ENCODE data around the gene DTX3L.

Gene DTX3L

GRCh38 chr3:122602011-122602710 is 38.0 kb downstream of the DTX3L start:
- DNase-seq (ENCODE audit: low read depth in 2 of 3, low spot score in 1 of 3), result no peak

GRCh38 chr3:122603056-122603455 is 38.9 kb downstream of the DTX3L start:
- DNase-seq (ENCODE audit: low read depth in 2 of 3, low spot score in 1 of 3), result no peak

DNA sequence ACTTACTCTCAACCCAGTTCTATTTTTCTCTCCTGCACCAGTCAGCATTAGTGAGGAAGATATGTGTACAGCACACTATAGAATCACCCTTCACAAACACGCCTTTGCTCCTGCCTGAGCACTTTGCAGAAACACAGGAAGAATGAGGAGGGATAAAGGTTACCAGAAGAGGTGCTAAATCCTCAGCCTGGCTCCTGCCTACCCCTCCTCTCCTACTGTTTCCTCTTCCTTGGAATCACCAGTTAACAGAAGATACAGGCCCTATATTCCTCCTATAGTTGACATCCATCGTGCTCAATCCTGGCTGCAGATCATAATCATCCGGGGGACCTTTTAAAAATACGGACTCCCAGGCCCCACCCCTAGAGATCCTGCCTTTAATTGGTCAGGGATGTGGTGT is 42.2 kb downstream of the DTX3L start:
- no peak for DNase-seq (ENCODE audit: low read depth in 2 of 3, low spot score in 1 of 3)

DNA sequence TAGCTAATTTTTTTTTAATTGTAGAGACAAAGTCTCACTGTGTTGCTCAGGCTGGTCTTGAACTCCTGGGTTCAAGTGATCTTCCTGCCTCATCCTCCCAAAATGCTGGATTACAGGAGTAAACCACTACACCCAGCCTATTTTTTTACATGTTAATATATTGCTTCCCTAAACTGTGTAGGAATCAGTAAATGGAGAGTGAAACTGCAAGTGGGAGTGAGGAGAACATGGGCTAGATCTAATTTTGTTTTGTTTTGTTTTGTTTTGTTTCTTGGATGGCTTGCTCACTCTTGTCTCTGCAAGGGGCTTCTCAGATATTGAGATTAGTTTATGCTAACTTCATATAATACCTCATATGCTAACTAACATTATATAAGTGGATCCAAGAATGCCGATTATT is 44.8 kb downstream of the DTX3L start:
- no peak for DNase-seq (ENCODE audit: low read depth in 2 of 3, low spot score in 1 of 3)

DNA sequence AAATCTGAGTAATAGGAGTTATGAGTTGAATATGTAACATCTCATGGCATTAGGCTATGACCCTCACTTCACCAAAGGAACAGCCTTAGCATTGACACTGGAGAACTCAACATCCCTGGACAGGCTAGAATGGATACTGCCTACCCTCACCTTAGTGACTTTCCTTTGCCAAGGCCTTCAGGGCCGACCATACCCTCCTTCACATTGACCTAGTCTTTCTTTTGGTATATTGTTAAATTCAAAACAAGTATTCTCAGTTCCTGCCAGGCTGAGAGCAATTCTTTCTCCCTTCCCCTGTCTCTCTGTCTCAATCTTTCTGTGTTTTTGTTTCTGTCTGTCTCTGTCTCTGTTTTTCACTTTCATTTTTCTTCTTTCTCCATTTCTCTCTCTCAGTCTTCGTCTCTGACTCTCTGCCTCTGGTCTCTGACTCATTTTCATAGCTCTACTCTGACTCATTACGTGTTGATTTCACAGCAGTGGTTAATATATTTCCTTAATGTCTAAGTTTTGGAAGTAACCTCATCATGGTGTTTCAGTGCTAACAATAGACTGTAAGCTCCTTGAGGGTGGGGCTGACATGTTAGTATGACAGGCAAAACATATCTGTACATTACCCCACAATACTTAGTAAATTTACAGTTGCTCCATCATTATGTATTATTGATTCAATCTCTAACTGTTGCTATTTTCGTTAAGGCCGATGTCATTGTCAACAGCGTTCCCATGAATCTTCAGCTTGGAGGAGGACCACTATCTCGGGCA is 45.8 kb downstream of the DTX3L start:
- peak in 1 of 3 donors; percentile 36 for DNase-seq (ENCODE audit: low read depth in 2 of 3, low spot score in 1 of 3)

GRCh38 chr3:122612696-122613095 is 48.6 kb downstream of the DTX3L start:
- no peak for DNase-seq (ENCODE audit: low read depth in 2 of 3, low spot score in 1 of 3)

DNA sequence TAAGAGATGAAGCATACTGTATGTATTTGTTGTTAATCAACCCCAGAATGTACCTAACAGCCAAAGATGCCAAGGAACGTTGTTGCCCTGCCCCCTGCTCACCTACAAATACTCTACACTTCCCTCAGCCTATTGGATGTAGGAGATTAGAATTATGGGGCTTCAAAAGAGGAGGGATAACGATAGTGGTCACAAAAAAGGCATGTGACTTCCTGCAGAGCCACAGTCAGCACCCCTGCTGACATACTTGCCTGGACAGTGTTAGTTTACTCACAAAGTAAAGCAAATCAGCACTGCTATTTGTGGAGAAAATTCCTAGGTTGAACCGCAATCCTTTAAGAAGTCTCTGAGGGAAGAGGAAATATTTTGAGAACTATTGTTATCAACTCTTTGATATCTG is 51.2 kb downstream of the DTX3L start:
- no peak for DNase-seq (ENCODE audit: low read depth in 2 of 3, low spot score in 1 of 3)

DNA sequence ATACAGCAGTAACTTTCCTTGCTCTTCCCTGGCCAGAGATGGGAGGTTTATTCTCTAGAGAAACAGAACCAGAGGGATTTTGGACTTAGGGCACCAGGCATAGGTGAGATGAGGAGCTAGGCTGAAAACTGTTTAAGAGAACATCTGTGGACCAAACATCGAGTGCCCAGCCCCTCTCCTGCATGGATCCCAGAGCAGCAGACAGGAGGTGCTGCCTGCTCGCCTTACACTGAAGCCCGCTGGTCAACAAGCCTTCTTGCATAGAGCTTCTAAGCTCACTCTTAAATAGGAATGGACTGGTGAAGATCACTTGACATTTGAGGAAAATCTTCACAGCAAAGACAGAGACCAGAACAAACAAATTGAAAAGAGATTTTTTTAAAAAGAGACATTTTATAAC is 54.5 kb downstream of the DTX3L start:
- DNase-seq (ENCODE audit: low read depth in 2 of 3, low spot score in 1 of 3), result no peak

DNA sequence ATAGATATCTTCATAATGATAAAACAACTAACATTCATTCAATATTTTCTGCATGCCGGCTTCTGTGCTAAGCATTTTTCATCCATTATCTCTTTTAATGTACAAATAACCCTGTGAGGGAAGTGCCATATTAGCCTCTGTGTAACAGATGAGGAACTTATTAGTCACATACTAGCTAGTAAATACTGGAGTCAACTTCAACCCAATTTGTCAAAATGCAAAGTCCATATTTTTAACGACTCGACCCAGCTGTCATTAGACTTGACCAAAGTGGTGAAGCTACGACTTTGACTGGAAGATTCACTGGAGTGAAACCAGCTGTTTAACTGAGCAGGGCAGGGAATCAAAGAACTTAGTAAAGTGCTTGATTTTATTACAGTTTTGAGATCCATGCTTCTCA is 54.9 kb downstream of the DTX3L start:
- DNase-seq (ENCODE audit: low read depth in 2 of 3, low spot score in 1 of 3), result no peak

GRCh38 chr3:122620399-122620798 is 56.3 kb downstream of the DTX3L start:
- DNase-seq (ENCODE audit: low read depth in 2 of 3, low spot score in 1 of 3), result no peak

DNA sequence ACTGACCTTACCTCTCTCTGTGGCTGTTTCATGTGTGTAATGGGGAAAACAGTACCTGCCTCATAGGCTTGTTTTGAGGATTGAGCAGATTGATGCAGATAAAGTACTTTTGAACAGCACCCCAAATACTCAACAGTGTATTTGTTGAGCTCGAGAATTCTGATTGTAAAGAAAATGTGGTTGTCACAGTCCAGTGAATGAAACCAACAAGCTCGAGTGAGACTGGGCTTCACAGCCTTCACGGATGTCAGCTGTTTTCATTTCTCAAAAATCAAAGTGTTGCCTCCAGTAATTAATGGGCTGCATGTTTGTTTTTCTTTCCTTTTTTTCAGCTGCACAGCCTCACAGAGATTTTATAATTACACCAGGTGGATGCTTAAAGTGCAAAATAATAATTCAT is 57.0 kb downstream of the DTX3L start:
- no peak for DNase-seq (ENCODE audit: low read depth in 2 of 3, low spot score in 1 of 3)

GRCh38 chr3:122623031-122623829 is 59.1 kb downstream of the DTX3L start:
- no peak for DNase-seq (ENCODE audit: low read depth in 2 of 3, low spot score in 1 of 3)
